Activated CD8-positive, alpha-beta memory T cell treated with anti-CD3 and anti-CD28 coated beads, Interleukin-2, amount 50 U/mL, for 1 hour (primary cell): ENCODE measurements around the gene MARCHF4.
"Not testable (repeated sequence)": the region's sequence is repeated elsewhere in the genome, so short reads cannot be mapped to it uniquely, and the experiment has no call there.

Experiments used
- DNase-seq: peaks from one replicate; pipeline ENCODE4 v3.0.0-alpha.2; 2020; ENCODE audit errors: extremely low read depth

Gene MARCHF4

GRCh38 chr2:216391401-216391800 lies 19.1 kb upstream of the MARCHF4 start:
- no peak for DNase-seq

- no peak for DNase-seq
Measured at GRCh38 chr2:216389570-216389969, 17.3 kb upstream of the MARCHF4 start.

GRCh38 chr2:216388046-216388884 lies 16.0 kb upstream of the MARCHF4 start:
- DNase-seq: no peak

- DNase-seq: no peak
Measured at GRCh38 chr2:216387262-216387661, 15.0 kb upstream of the MARCHF4 start.

- no peak for DNase-seq
Measured at GRCh38 chr2:216385478-216385877, 13.2 kb upstream of the MARCHF4 start.

GRCh38 chr2:216384409-216384808 lies 12.1 kb upstream of the MARCHF4 start:
- not testable (repeated sequence) for DNase-seq

GRCh38 chr2:216379977-216380376 lies 7.7 kb upstream of the MARCHF4 start:
- no peak for DNase-seq

- no peak for DNase-seq
Measured at GRCh38 chr2:216375286-216375685, 3.0 kb upstream of the MARCHF4 start.

- no peak for DNase-seq
Measured at GRCh38 chr2:216373896-216374295, 1.6 kb upstream of the MARCHF4 start.

- DNase-seq: no peak
Measured at GRCh38 chr2:216372761-216373291, 543 bp upstream of the MARCHF4 start.

- no peak for DNase-seq
Measured at GRCh38 chr2:216370961-216371712, 1.1 kb downstream of the MARCHF4 start.

- DNase-seq: no peak
Measured at GRCh38 chr2:216369821-216370220, 2.5 kb downstream of the MARCHF4 start.

GRCh38 chr2:216366777-216367471 lies 5.4 kb downstream of the MARCHF4 start:
- DNase-seq: no peak

- no peak for DNase-seq
Measured at GRCh38 chr2:216365518-216365917, 6.8 kb downstream of the MARCHF4 start.

- DNase-seq: no peak
Measured at GRCh38 chr2:216363221-216363620, 9.1 kb downstream of the MARCHF4 start.

GRCh38 chr2:216362730-216363129 lies 9.6 kb downstream of the MARCHF4 start:
- DNase-seq: no peak

- no peak for DNase-seq
Measured at GRCh38 chr2:216355711-216356110, 16.6 kb downstream of the MARCHF4 start.

GRCh38 chr2:216354306-216354705 lies 18.0 kb downstream of the MARCHF4 start:
- no peak for DNase-seq

- no peak for DNase-seq
Measured at GRCh38 chr2:216352653-216353270, 19.5 kb downstream of the MARCHF4 start.

- DNase-seq: no peak
Measured at GRCh38 chr2:216351172-216351925, 20.9 kb downstream of the MARCHF4 start.

GRCh38 chr2:216350214-216350791 lies 22.0 kb downstream of the MARCHF4 start:
- DNase-seq: no peak
